DOHH2 (cell line): ENCODE data around the gene PLCB4.

ENCODE experiments used
- EZH2phosphoT487 ChIP-seq: fragments of 200-600 bp; sonication (generic); IDR thresholded peaks from 2 replicates; pipeline ENCODE4 v1.6.1; 2017; ENCODE audit warnings: borderline replicate concordance, mild to moderate bottlenecking, antibody characterized with exemption, low read length, moderate library complexity, mixed read lengths
- TF ChIP-seq, protein P1 (sequence below): fragments of 200-600 bp; sonication (generic); IDR thresholded peaks from one replicate; pipeline ENCODE4 v1.5.1; 2014; ENCODE audit warnings: antibody characterized with exemption, mild to moderate bottlenecking, low read depth, low read length; ENCODE audit not compliant: poor library complexity, severe bottlenecking

- TF ChIP-seq, protein P1, sequence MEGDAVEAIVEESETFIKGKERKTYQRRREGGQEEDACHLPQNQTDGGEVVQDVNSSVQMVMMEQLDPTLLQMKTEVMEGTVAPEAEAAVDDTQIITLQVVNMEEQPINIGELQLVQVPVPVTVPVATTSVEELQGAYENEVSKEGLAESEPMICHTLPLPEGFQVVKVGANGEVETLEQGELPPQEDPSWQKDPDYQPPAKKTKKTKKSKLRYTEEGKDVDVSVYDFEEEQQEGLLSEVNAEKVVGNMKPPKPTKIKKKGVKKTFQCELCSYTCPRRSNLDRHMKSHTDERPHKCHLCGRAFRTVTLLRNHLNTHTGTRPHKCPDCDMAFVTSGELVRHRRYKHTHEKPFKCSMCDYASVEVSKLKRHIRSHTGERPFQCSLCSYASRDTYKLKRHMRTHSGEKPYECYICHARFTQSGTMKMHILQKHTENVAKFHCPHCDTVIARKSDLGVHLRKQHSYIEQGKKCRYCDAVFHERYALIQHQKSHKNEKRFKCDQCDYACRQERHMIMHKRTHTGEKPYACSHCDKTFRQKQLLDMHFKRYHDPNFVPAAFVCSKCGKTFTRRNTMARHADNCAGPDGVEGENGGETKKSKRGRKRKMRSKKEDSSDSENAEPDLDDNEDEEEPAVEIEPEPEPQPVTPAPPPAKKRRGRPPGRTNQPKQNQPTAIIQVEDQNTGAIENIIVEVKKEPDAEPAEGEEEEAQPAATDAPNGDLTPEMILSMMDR, result no peak
- no peak for TF ChIP-seq EZH2phosphoT487
These were observed 253.8 kb downstream of the PLCB4 start for GRCh38 chr20:9322661-9323060.
